ENCODE results near the gene FBXO42. TPM values are rescaled to one million over a fixed set of nuclear protein-coding genes. Genes with fewer than 3 reads are reported as not detected.

FBXO42 gene
- total and polyA plus RNA-seq, 2 of the 13 experiments (the other 11 are each of a cell fraction or from before 2014, with no cell fraction given), result 7.6 to 17.5 TPM

GRCh38 chr1:16351994-16352841 lies at the start of gene FBXO42 (continued):
- TF ChIP-seq TFDP1 (CRISPR knock-in tag; IDR thresholded peaks at IDR 0.05; ENCODE audit: borderline replicate concordance), result peak; percentile 91
- no peak for TF ChIP-seq ATF1 (CRISPR knock-in tag; IDR thresholded peaks at IDR 0.05)
- peak; percentile 50 for TF ChIP-seq MED1 (CRISPR knock-in tag; IDR thresholded peaks at IDR 0.05)
- peak; percentile 98 for TF ChIP-seq PHF8 (CRISPR knock-in tag; IDR thresholded peaks at IDR 0.05)
- TF ChIP-seq SNRNP70 (IDR thresholded peaks at IDR 0.05; ENCODE audit: low read depth, low read length), result no peak
- no peak for TF ChIP-seq GPBP1L1 (CRISPR knock-in tag; IDR thresholded peaks at IDR 0.05)
- no peak for TF ChIP-seq ZNF841 (CRISPR knock-in tag; IDR thresholded peaks at IDR 0.05; ENCODE audit: borderline replicate concordance)
- peak; percentile 18; the same call in 1 of the 2 replicates for TF ChIP-seq ARNTL (CRISPR knock-in tag; IDR thresholded peaks at IDR 0.05)
- peak; percentile 18; the same call in 1 of the 2 replicates for TF ChIP-seq JUND (CRISPR knock-in tag; IDR thresholded peaks at IDR 0.05)
- peak; percentile 88 for TF ChIP-seq MAX (IDR thresholded peaks at IDR 0.05)
- TF ChIP-seq ZNF564 (CRISPR knock-in tag; IDR thresholded peaks at IDR 0.05), result peak; percentile 76; the same call in 1 of the 2 replicates
- peak; percentile 50; the same call in 1 of the 2 replicates for TF ChIP-seq ZNF784 (CRISPR knock-in tag; IDR thresholded peaks at IDR 0.05; ENCODE audit: borderline replicate concordance)
- TF ChIP-seq HMGXB4 (CRISPR knock-in tag; IDR thresholded peaks at IDR 0.05; ENCODE audit: borderline replicate concordance in 1 of 2, low read depth in 1 of 2), result peak; percentile 80 to 92; a peak in 2 of 4 replicates
- TF ChIP-seq ZNF263 (CRISPR knock-in tag; IDR thresholded peaks at IDR 0.05), result peak; percentile 62; the same call in 1 of the 2 replicates
- TF ChIP-seq KLF15 (CRISPR knock-in tag; IDR thresholded peaks at IDR 0.05; ENCODE audit: borderline replicate concordance), result 0 out of 2 replicates have a peak, but pooled peaks have one; percentile 26
- TF ChIP-seq ZNF609 (CRISPR knock-in tag; IDR thresholded peaks at IDR 0.05; ENCODE audit: borderline replicate concordance), result no peak
- TF ChIP-seq ZBTB38 (CRISPR knock-in tag; IDR thresholded peaks at IDR 0.05), result peak; percentile 83
